BJ (cell line): Measurements from ENCODE around the gene CCDC12. TPM values are rescaled to one million over a fixed set of nuclear protein-coding genes. Genes with fewer than 3 reads are reported as not detected.
A peak's percentile ranks its signal among the peaks of the same experiment; 100 is the strongest.

ENCODE experiments used
- CTCF ChIA-PET: fragments of 350-600 bp; formaldehyde crosslinking; extraction: SDS; loops from one replicate; lab custom pipeline; 2021; ENCODE audit warnings: antibody characterized with exemption, inconsistent platforms; lab: Yijun Ruan, JAX
- POLR2A ChIA-PET: fragments of 300-600 bp; sonication (Branson Sonifier 250); formaldehyde crosslinking; extraction: SDS; loops from one replicate; lab custom pipeline; 2021; ENCODE audit warnings: antibody characterized with exemption; lab: Charles Lee
- DNase-seq: peaks from one replicate; pipeline ENCODE4 v3.0.0-alpha.2; 2011; ENCODE audit warnings: low read depth
- H3K27me3 ChIP-seq: 2 replicates; pipeline ENCODE4 v1.6.0; 2011; ENCODE audit warnings: low read length; ENCODE audit not compliant: control insufficient read depth, insufficient read depth
- H3K36me3 ChIP-seq: 2 replicates; pipeline ENCODE4 v1.5.1; 2011; ENCODE audit warnings: low read length; ENCODE audit not compliant: control insufficient read depth, insufficient read depth
- H3K4me3 ChIP-seq: 2 replicates; pipeline ENCODE4 v1.5.1; 2011; ENCODE audit warnings: low read depth, mild to moderate bottlenecking, control low read depth, low read length
- polyA plus RNA-seq: library from polyadenylated mRNA; depleted of rRNA; stranded (reverse); fragments of >200 nt; gene quantifications from 2 replicates; pipeline ENCODE4 v1.2.3, GENCODE V29; 2011
- TF ChIP-seq, protein P1 (sequence below): IDR thresholded peaks from 2 replicates; pipeline ENCODE4 v1.5.1; 2011; ENCODE audit warnings: low read depth, mild to moderate bottlenecking, control low read depth, inconsistent platforms, low read length, moderate library complexity; ENCODE audit not compliant: insufficient read depth

CCDC12 gene
- polyA plus RNA-seq, 1 experiment: 20.8 TPM

DNA sequence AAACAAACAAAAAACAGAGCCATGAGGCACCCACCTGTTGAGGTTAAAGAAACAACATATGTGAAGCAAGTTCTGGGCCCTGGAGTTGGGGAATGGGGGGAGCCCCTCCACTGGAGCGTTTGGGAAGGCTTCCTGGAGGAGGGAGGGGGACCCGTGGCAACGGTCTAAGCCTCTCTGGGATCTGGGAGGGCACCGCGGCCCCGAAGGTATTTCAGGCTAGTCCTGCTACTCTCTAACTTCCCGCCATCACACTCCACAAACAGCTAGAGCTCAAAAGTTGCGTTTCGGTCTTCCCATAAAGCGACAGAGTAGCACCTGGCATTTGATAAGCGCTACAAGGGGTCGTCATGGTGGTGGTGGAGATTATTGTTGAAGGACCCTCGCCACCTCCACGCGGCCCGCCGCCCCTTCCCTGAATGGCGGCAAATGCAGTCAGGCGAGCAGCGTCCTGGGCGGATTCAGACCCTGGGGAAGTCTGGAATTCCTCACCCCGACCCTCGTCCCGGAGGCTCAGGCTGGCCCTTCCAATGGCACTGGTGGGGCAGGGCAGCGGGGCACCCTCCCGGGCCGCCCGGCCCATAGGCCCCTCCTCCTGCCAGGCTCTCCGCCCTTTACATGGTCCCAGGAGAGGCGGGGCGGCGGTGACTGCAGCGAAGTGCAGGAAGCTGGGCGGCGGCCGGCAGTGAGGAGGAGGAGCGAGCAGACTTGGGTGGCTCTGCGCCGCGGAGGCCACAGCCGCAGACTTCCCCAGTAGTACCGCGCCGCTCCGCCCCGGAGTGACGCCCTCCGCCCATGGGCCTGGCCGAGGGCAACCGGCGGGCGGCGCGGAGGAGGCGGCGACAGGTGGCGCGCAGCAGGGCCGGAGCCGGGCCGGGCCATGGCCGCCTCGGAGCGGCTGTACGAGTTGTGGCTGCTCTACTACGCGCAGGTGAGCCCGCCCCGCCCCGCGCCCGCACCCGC lies 2.7 kb upstream of the CCDC12 start, which contains the start of gene NBEAL2:
TSS of gene NBEAL2 (plus strand) at position 682 of the 960 bp plus-strand sequence. CDS start at position 878, 196 bp downstream.
- TF ChIP-seq, protein P1, sequence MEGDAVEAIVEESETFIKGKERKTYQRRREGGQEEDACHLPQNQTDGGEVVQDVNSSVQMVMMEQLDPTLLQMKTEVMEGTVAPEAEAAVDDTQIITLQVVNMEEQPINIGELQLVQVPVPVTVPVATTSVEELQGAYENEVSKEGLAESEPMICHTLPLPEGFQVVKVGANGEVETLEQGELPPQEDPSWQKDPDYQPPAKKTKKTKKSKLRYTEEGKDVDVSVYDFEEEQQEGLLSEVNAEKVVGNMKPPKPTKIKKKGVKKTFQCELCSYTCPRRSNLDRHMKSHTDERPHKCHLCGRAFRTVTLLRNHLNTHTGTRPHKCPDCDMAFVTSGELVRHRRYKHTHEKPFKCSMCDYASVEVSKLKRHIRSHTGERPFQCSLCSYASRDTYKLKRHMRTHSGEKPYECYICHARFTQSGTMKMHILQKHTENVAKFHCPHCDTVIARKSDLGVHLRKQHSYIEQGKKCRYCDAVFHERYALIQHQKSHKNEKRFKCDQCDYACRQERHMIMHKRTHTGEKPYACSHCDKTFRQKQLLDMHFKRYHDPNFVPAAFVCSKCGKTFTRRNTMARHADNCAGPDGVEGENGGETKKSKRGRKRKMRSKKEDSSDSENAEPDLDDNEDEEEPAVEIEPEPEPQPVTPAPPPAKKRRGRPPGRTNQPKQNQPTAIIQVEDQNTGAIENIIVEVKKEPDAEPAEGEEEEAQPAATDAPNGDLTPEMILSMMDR: no peak
- H3K27me3 ChIP-seq: no peaks in the 10 kb centered on the region
- CTCF ChIA-PET: interaction anchor here (0.7 to 1.9 kb wide), 5 partner anchors 14 to 304 kb away, joined by 3 to 6 read pairs (median 4); partner anchors contain the start of gene KLHL18
- DNase-seq: peak; percentile 33
- POLR2A ChIA-PET: no interaction called here
- no peaks in the 10 kb centered on the region for H3K36me3 ChIP-seq
- peak within 1 kb of the TSS; percentile 61 for H3K4me3 ChIP-seq

DNA sequence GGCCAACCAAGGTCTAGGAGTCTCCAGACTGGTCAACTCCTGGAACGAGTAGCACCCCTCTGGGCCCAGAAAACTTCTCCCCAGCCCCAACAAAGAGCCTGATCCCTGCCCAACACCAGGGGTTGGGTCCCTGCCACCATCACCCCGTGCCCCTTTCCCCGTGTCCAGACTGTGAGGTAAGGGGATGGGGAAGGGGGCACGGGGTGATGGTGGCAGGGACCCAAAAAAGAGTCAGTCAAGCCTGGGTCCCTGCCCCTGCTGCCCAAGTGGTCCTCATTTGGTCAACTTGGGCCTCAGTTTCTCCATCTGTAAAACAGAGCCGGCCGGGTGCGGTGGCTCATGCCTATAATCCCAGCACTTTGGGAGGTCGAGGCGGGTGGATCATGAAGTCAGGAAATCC lies 1.8 kb upstream of the CCDC12 start:
- no peak overlapping the region for H3K4me3 ChIP-seq
- no peaks in the 10 kb centered on the region for H3K27me3 ChIP-seq
- no peaks in the 10 kb centered on the region for H3K36me3 ChIP-seq
- no peak for DNase-seq
- TF ChIP-seq, protein P1: no peak
- CTCF ChIA-PET: interaction anchor here (1.1 to 1.9 kb wide), 3 partner anchors 21 to 55 kb away, joined by 3 to 6 read pairs (median 4); no protein-coding TSS in a partner anchor
- POLR2A ChIA-PET: no interaction called here

DNA sequence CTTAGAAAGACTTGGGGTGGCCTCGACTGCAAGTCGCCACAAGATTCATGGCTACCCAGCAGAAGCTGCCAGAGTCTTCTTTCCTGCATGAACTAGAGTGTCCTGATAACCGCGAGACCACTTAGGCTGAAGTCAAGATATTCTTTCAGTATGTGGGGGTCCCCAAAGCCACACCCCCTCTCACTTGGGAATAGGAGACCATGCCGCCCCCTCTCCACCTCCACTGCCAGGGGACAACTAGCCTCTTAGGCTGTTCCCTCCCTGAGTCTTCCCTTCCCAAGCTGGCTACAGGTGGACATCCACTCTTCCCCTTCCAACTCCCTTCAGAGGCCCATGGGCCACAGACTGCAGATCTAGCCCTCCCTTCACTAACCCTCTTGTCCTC lies 1.3 kb upstream of the CCDC12 start:
- TF ChIP-seq, protein P1: no peak
- Histone ChIP-seq H3K27me3 (no peaks in the 10 kb centered on the region), H3K36me3 (no peaks in the 10 kb centered on the region), H3K4me3 (no peak overlapping the region)
- DNase-seq: no peak
- CTCF ChIA-PET: interaction anchor here (1.1 to 1.9 kb wide), 2 partner anchors 42 to 54 kb away, joined by 3 to 6 read pairs; no protein-coding TSS in a partner anchor
- POLR2A ChIA-PET: no interaction called here

DNA sequence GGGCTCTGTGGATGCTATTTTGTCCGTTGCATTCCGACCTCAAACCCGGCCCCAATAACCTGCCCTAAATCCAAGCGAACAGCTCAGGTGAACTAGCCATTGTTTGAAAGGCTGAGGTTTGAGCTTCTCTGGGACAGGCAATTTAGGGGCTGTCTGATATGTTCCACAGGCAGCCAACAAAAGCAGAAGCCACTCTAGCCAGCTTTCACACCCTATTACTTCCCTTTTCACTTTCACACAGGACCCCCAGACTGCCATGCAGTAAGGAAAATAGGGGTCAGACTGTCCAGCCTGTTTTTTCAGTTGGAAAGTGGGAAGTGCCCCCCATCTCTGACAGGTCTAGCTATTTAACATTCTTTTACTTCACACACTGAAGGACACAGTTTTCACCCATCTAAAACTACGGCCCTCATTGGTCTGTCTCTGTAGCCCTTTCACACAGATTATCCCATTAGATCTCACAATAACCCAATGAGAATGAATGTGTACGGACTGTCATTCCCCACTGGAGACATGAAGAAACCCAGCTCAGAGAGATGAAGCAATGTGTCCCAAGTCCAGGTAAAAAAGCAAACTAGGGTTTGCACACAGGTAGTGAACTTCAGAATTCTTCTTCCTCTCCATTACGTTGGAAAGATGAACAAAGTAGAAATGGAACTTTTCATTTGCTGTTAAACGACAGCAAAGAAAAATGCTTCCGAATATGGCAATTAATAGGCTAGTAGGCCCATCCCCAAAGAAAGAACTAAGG lies 1.9 kb downstream of the CCDC12 start:
- POLR2A ChIA-PET: no interaction called here
- H3K27me3 ChIP-seq: no peaks in the 10 kb centered on the region
- H3K36me3 ChIP-seq: 0 out of 2 replicates have a peak, but pooled peaks cover 1% of the 10 kb centered on the region
- DNase-seq: no peak
- CTCF ChIA-PET: interaction anchor here (1.2 to 3.1 kb wide), 2 partner anchors 9 to 39 kb away, joined by 3 to 8 read pairs; no protein-coding TSS in a partner anchor
- TF ChIP-seq, protein P1: no peak
- no peak overlapping the region for H3K4me3 ChIP-seq
